Activated CD4-positive, alpha-beta T cell treated with anti-CD3 and anti-CD28 coated beads, Interleukin-2, amount 10 ng/mL, durations not matched to agents 24 days and 14 days (primary cell): ENCODE results near the gene SEH1L. TPM values are rescaled to one million over a fixed set of nuclear protein-coding genes. Genes with fewer than 3 reads are reported as not detected.
A peak's percentile ranks its signal among the peaks of the same experiment; 100 is the strongest.
"Not testable (repeated sequence)": the region's sequence is repeated elsewhere in the genome, so short reads cannot be mapped to it uniquely, and the experiment has no call there.

Experiments used
- DNase-seq: peaks from one replicate; pipeline ENCODE4 v3.0.0; 2022
- H3K27ac Mint-ChIP-seq: one replicate; pipeline ENCODE4 v1.8.0; 2022; ENCODE audit warnings: mild to moderate bottlenecking, mixed read lengths
- H3K27me3 Mint-ChIP-seq: one replicate; pipeline ENCODE4 v1.8.0; 2022; ENCODE audit warnings: mixed read lengths
- H3K36me3 Mint-ChIP-seq: one replicate; pipeline ENCODE4 v1.8.0; 2022; ENCODE audit warnings: low read depth, mild to moderate bottlenecking, mixed read lengths
- H3K4me1 Mint-ChIP-seq: one replicate; pipeline ENCODE4 v1.8.0; 2021; ENCODE audit warnings: mixed read lengths
- H3K4me3 Mint-ChIP-seq: one replicate; pipeline ENCODE4 v1.8.0; 2022; ENCODE audit warnings: mild to moderate bottlenecking, moderate library complexity, mixed read lengths
- H3K9me3 Mint-ChIP-seq: one replicate; pipeline ENCODE4 v1.8.0; 2021; ENCODE audit warnings: mixed read lengths
- intact Hi-C: fragments of 100-400 bp; cut with micrococcal nuclease; formaldehyde crosslinking; loops from one replicate; pipeline ENCODE4 v1.15.1; 2023
- total RNA-seq: library from RNA; stranded (reverse); gene quantifications from 2 replicates; pipeline ENCODE4 v1.2.3, GENCODE V29; 2022

SEH1L gene
- total RNA-seq, 1 donor from 2014 or later = 132 TPM

GRCh38 chr18:12960395-12960794, 12.6 kb downstream of the SEH1L start:
- Mint-ChIP-seq H3K27me3 (no peaks in the 10 kb centered on the region), H3K9me3 (no peaks in the 10 kb centered on the region), H3K36me3 (peaks cover 45% of the 10 kb centered on the region), H3K4me1 (peaks cover 10% of the 10 kb centered on the region), H3K27ac (no peak overlapping the region), H3K4me3 (no peak overlapping the region)
- no peak for DNase-seq
- intact Hi-C loops = no loop called here

GRCh38 chr18:12960853-12961397, 13.1 kb downstream of the SEH1L start:
- H3K9me3 Mint-ChIP-seq = no peaks in the 10 kb centered on the region
- no peak overlapping the region for H3K4me3 Mint-ChIP-seq
- H3K36me3 Mint-ChIP-seq = peaks cover 47% of the 10 kb centered on the region
- H3K27me3 Mint-ChIP-seq = no peaks in the 10 kb centered on the region
- H3K27ac Mint-ChIP-seq = no peak overlapping the region
- no peak for DNase-seq
- H3K4me1 Mint-ChIP-seq = peaks cover 10% of the 10 kb centered on the region
- intact Hi-C loops = no loop called here

- intact Hi-C loops = no loop called here
- Mint-ChIP-seq H3K4me3 (no peak overlapping the region), H3K9me3 (no peaks in the 10 kb centered on the region)
Observed at GRCh38 chr18:12963069-12963468, 15.3 kb downstream of the SEH1L start.

GRCh38 chr18:12968115-12968514, 20.3 kb downstream of the SEH1L start:
- no peak for DNase-seq
- no peak overlapping the region for H3K27ac Mint-ChIP-seq
- H3K27me3 Mint-ChIP-seq = no peaks in the 10 kb centered on the region
- H3K36me3 Mint-ChIP-seq = peaks cover 59% of the 10 kb centered on the region
- H3K4me1 Mint-ChIP-seq = peaks cover 16% of the 10 kb centered on the region
- intact Hi-C loops = no loop called here
- H3K9me3 Mint-ChIP-seq = no peaks in the 10 kb centered on the region
- no peak overlapping the region for H3K4me3 Mint-ChIP-seq

More at GRCh38 chr18:12963069-12963468, 15.3 kb downstream of the SEH1L start:
- Mint-ChIP-seq H3K4me1 (peaks cover 12% of the 10 kb centered on the region), H3K27ac (no peak overlapping the region), H3K27me3 (no peaks in the 10 kb centered on the region), H3K36me3 (peaks cover 53% of the 10 kb centered on the region)
- no peak for DNase-seq

GRCh38 chr18:12968619-12969018, 20.8 kb downstream of the SEH1L start:
- Mint-ChIP-seq H3K27me3 (no peaks in the 10 kb centered on the region), H3K4me3 (no peak overlapping the region), H3K4me1 (peaks cover 16% of the 10 kb centered on the region), H3K36me3 (peaks cover 57% of the 10 kb centered on the region), H3K27ac (no peak overlapping the region), H3K9me3 (no peaks in the 10 kb centered on the region)
- no peak for DNase-seq
- intact Hi-C loops = no loop called here

- H3K4me3 Mint-ChIP-seq = no peak overlapping the region
- DNase-seq = no peak
- H3K4me1 Mint-ChIP-seq = peaks cover 12% of the 10 kb centered on the region
- H3K27ac Mint-ChIP-seq = no peak overlapping the region
- intact Hi-C loops = no loop called here
- no peaks in the 10 kb centered on the region for H3K27me3 Mint-ChIP-seq
- no peaks in the 10 kb centered on the region for H3K9me3 Mint-ChIP-seq
- peaks cover 54% of the 10 kb centered on the region for H3K36me3 Mint-ChIP-seq
Observed at GRCh38 chr18:12973562-12974213, 25.9 kb downstream of the SEH1L start.

GRCh38 chr18:12975488-12975887, 27.7 kb downstream of the SEH1L start:
- H3K4me1 Mint-ChIP-seq = peaks cover 6% of the 10 kb centered on the region
- no peaks in the 10 kb centered on the region for H3K27me3 Mint-ChIP-seq
- H3K4me3 Mint-ChIP-seq = no peak overlapping the region
- intact Hi-C loops = no loop called here
- no peak for DNase-seq
- H3K9me3 Mint-ChIP-seq = no peaks in the 10 kb centered on the region
- H3K36me3 Mint-ChIP-seq = peaks cover 49% of the 10 kb centered on the region
- H3K27ac Mint-ChIP-seq = no peak overlapping the region

- no peaks in the 10 kb centered on the region for H3K9me3 Mint-ChIP-seq
- intact Hi-C loops = no loop called here
- H3K4me3 Mint-ChIP-seq = no peak overlapping the region
- DNase-seq = no peak
- no peaks in the 10 kb centered on the region for H3K27me3 Mint-ChIP-seq
- H3K36me3 Mint-ChIP-seq = peaks cover 43% of the 10 kb centered on the region
- peaks cover 6% of the 10 kb centered on the region for H3K4me1 Mint-ChIP-seq
- H3K27ac Mint-ChIP-seq = no peak overlapping the region
Observed at GRCh38 chr18:12976305-12976704, 28.5 kb downstream of the SEH1L start.

- H3K36me3 Mint-ChIP-seq = peaks cover 37% of the 10 kb centered on the region
- H3K27ac Mint-ChIP-seq, H3K4me3 Mint-ChIP-seq, H3K4me1 Mint-ChIP-seq, intact Hi-C loops, H3K9me3 Mint-ChIP-seq, H3K27me3 Mint-ChIP-seq, DNase-seq: not testable (repeated sequence)
Observed at GRCh38 chr18:12980065-12980464, 32.3 kb downstream of the SEH1L start.

- intact Hi-C loops = loop anchor here (2.0 to 5.0 kb wide), 2 partner anchors 228 to 387 kb away; partner anchors contain the start of gene LDLRAD4
- no peaks in the 10 kb centered on the region for H3K27me3 Mint-ChIP-seq
- H3K4me1 Mint-ChIP-seq = peaks cover 16% of the 10 kb centered on the region
- peaks cover 17% of the 10 kb centered on the region for H3K36me3 Mint-ChIP-seq
- DNase-seq = no peak
- H3K4me3 Mint-ChIP-seq = peak overlapping the region; percentile 94
- no peaks in the 10 kb centered on the region for H3K9me3 Mint-ChIP-seq
- H3K27ac Mint-ChIP-seq = peak overlapping the region; percentile 92
Observed at GRCh38 chr18:12989397-12990122, 41.7 kb downstream of the SEH1L start.

GRCh38 chr18:12990123-12990475, 42.3 kb downstream of the SEH1L start:
- Mint-ChIP-seq H3K4me1 (peaks cover 16% of the 10 kb centered on the region), H3K27me3 (no peaks in the 10 kb centered on the region), H3K9me3 (no peaks in the 10 kb centered on the region), H3K36me3 (peaks cover 15% of the 10 kb centered on the region), H3K4me3 (peak overlapping the region; percentile 94), H3K27ac (peak overlapping the region; percentile 92)
- intact Hi-C loops = loop anchor here (2.0 to 5.0 kb wide), 2 partner anchors 227 to 387 kb away; partner anchors contain the start of gene LDLRAD4
- peak; percentile 80 for DNase-seq

GRCh38 chr18:12990641-12990966, 42.8 kb downstream of the SEH1L start:
- DNase-seq = no peak
- Mint-ChIP-seq H3K27ac (peak overlapping the region; percentile 92), H3K4me1 (peaks cover 16% of the 10 kb centered on the region), H3K9me3 (no peaks in the 10 kb centered on the region), H3K36me3 (peaks cover 12% of the 10 kb centered on the region), H3K27me3 (no peaks in the 10 kb centered on the region), H3K4me3 (peak overlapping the region; percentile 94)
- intact Hi-C loops = loop anchor here (2.0 to 5.0 kb wide), 2 partner anchors 227 to 386 kb away; partner anchors contain the start of gene LDLRAD4

- DNase-seq = peak; percentile 99
- intact Hi-C loops = loop anchor here (1.0 to 5.0 kb wide), 7 partner anchors 43 to 735 kb away; partner anchors contain the start of genes FAM210A, LDLRAD4, PTPN2 and RNMT
- H3K27me3 Mint-ChIP-seq = no peaks in the 10 kb centered on the region
- peaks cover 16% of the 10 kb centered on the region for H3K4me1 Mint-ChIP-seq
- H3K9me3 Mint-ChIP-seq = no peaks in the 10 kb centered on the region
- peak within 1 kb of the TSS; percentile 94 for H3K4me3 Mint-ChIP-seq
- peaks cover 12% of the 10 kb centered on the region for H3K36me3 Mint-ChIP-seq
- H3K27ac Mint-ChIP-seq = peak within 1 kb of the TSS; percentile 92
Observed at GRCh38 chr18:12990967-12991820, 43.4 kb downstream of the SEH1L start, which contains the start of gene CEP192. TSS of gene CEP192 (plus strand) at chr18:12991362. CDS start at chr18:12999425, 8,063 bp downstream.
